Measurements from ENCODE around the gene CEP250.

CEP250 gene

GRCh38 chr20:35559042-35559693, 103.8 kb downstream of the CEP250 start:
- no peak for DNase-seq (ENCODE audit: low read depth in 2 of 2, low spot score in 1 of 2)

GRCh38 chr20:35560105-35560511, 104.7 kb downstream of the CEP250 start:
- DNase-seq (ENCODE audit: low read depth in 2 of 2, low spot score in 1 of 2), result no peak

- no peak for DNase-seq (ENCODE audit: low read depth in 2 of 2, low spot score in 1 of 2)
Observed at GRCh38 chr20:35560541-35560940, 105.1 kb downstream of the CEP250 start.

- no peak for DNase-seq (ENCODE audit: low read depth in 2 of 2, low spot score in 1 of 2)
Observed at GRCh38 chr20:35561268-35561667, 105.9 kb downstream of the CEP250 start.

- no peak for DNase-seq (ENCODE audit: low read depth in 2 of 2, low spot score in 1 of 2)
Observed at GRCh38 chr20:35561671-35562070, 106.3 kb downstream of the CEP250 start.

GRCh38 chr20:35562541-35563110, 107.2 kb downstream of the CEP250 start:
- no peak for DNase-seq (ENCODE audit: low read depth in 2 of 2, low spot score in 1 of 2)

- DNase-seq (ENCODE audit: low read depth in 2 of 2, low spot score in 1 of 2), result no peak
Observed at GRCh38 chr20:35563834-35564233, 108.4 kb downstream of the CEP250 start.

GRCh38 chr20:35564905-35565304, 109.5 kb downstream of the CEP250 start:
- DNase-seq (ENCODE audit: low read depth in 2 of 2, low spot score in 1 of 2), result no peak

- no peak for DNase-seq (ENCODE audit: low read depth in 2 of 2, low spot score in 1 of 2)
Observed at GRCh38 chr20:35568645-35569044, 113.2 kb downstream of the CEP250 start.
